Fibroblast of mammary gland (primary cell): ENCODE measurements around the gene PTPRK.

ENCODE experiments used
- DNase-seq: peaks from one replicate; pipeline ENCODE4 v3.0.0-alpha.2; 2010; ENCODE audit warnings: low read depth
- H3K4me3 ChIP-seq: 2 replicates; pipeline ENCODE4 v1.5.1; 2011; ENCODE audit warnings: low read depth, mild to moderate bottlenecking, low read length, moderate library complexity; ENCODE audit not compliant: control insufficient read depth
- TF ChIP-seq, protein P1 (sequence below): conservative IDR thresholded peaks from 2 replicates; pipeline ENCODE4 v1.5.1; 2011; ENCODE audit warnings: low read depth, low read length, inconsistent platforms; ENCODE audit not compliant: control insufficient read depth, insufficient read depth

PTPRK gene

DNA sequence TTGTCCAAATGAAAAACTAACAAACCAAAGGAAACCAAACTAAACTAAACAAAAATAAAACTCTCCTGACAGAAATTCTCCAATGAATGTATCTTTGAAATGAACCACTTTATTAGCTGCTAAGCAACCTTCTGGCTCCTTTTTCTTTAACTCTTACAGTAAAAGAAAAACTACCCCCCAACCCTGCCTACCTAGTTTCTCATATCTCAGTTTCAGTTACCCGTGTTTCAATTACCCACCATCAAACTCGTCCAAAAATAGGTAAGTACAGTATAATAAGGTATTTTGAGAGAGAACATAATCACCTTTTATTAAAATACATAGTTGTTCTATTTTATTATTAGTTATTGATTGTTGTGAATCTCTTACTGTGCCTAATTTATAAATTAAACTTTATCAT is 442.1 kb downstream of the PTPRK start:
- TF ChIP-seq, protein P1, sequence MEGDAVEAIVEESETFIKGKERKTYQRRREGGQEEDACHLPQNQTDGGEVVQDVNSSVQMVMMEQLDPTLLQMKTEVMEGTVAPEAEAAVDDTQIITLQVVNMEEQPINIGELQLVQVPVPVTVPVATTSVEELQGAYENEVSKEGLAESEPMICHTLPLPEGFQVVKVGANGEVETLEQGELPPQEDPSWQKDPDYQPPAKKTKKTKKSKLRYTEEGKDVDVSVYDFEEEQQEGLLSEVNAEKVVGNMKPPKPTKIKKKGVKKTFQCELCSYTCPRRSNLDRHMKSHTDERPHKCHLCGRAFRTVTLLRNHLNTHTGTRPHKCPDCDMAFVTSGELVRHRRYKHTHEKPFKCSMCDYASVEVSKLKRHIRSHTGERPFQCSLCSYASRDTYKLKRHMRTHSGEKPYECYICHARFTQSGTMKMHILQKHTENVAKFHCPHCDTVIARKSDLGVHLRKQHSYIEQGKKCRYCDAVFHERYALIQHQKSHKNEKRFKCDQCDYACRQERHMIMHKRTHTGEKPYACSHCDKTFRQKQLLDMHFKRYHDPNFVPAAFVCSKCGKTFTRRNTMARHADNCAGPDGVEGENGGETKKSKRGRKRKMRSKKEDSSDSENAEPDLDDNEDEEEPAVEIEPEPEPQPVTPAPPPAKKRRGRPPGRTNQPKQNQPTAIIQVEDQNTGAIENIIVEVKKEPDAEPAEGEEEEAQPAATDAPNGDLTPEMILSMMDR = no peak
- no peak for DNase-seq

DNA sequence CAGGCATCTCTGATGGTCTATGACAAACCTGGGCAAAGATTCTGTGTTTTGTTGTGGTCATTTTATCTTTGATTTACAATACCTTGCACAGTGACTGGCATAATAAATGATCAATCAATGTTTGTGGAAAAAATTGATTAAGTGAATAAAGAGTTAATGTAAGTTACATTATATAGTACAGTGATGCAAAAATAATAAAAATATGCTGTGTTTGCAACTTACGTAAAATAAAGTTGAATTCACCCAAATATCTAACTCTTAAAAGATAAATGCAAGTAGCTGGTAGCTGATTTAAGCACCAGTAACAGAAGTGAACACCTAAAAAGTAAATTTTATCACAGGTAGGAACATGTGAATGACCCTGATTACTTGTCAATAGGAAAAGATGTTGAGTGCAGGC is 443.6 kb downstream of the PTPRK start:
- TF ChIP-seq, protein P1 = no peak
- no peak overlapping the region for H3K4me3 ChIP-seq
- DNase-seq = no peak

More for the DNA sequence above, 442.1 kb downstream of the PTPRK start:
- no peak overlapping the region for H3K4me3 ChIP-seq

DNA sequence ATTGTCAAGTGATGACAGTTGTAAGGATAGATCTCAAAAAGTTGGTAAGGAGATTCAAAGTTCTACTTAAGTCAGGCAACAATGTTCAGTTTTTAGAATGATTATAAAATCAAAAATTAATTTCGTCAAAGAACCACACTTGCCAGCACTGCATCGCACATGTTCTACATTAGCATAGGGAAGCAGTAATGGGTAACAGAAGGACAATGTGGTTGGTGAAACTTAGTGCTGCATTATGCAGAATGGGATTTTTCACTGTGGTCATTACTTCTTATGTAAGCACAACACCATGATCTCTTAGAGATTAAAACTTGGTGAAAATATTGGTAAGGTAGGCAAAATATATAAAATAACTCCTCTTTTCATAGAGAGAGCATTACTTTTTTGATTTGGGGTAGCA is 445.8 kb downstream of the PTPRK start:
- TF ChIP-seq, protein P1 = no peak
- no peak for DNase-seq
- no peak overlapping the region for H3K4me3 ChIP-seq

DNA sequence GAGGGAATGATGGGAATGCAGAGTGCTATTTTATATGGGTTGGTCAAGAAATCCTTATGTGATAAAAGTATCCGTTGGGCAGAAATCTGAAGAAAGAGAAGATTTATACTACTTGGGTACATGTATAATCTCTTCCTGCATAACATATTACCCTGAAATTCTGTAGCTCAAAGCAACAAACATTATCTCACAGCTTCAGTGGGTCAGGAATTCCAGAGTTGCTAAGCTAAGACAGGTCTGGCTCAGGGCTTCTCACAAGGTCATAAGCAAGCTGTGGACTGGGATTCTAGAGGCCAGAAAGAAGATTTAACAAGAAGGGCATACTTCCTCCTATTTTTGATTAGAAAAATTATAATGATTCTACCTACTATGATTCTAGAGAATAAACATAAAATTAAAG is 447.0 kb downstream of the PTPRK start:
- H3K4me3 ChIP-seq = no peak overlapping the region
- TF ChIP-seq, protein P1 = no peak

DNA sequence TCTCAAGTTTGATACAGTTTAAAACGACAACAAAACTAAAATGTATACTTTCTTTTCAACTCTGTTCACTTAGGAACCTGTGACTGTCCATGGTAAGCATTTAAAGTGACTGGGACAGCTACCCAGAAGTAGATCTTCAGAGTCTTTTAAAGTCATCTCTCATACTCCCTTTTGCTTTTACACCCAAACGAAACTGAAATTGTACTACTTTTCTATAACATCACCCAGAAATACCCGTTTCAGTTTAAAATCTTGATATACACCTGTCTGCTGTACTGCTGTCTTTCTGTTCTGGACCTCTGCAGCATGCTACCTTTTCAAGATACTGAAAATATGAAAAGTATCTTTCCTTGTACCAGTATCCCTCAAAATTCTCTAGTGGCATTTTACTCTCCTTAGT is 449.2 kb downstream of the PTPRK start:
- TF ChIP-seq, protein P1 = no peak
- no peak for DNase-seq
- no peak overlapping the region for H3K4me3 ChIP-seq

More for the DNA sequence above, 447.0 kb downstream of the PTPRK start:
- no peak for DNase-seq

DNA sequence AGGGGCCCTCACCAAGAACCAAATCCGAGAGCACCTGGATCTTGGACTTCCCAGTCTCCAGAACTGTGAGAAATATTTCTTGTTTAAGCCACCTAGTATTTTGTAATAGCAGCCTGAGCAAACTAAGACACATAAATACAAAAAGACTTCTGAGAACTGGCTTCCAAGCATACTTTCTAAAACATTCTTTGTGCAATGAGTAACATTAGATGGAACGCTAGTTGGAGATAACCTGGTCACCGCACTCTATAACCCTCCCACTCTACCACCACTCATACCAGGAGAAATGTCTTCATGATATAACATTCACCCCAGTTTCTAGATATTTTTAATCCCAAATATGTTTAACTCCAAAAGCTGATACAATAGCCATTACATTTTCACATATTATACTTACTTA is 450.0 kb downstream of the PTPRK start:
- TF ChIP-seq, protein P1 = no peak
- DNase-seq = no peak

DNA sequence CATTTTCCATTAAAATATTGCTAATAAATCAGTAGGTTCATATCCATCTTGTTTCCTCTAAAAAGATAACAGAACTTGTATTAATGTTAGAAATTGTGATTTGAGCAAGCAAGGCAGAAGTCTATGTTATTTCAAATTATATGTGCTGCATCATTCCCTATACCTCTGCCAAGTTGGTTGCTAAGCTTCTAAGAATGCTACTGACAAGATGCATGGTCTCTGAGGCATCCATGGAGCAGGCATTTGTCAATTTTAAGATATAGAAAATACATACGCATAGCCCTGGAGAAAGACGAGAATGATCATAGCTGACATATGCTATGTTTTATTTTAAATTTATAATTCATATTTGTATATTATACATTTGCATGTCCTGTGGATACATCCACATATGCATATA is 451.2 kb downstream of the PTPRK start:
- peak; percentile 74 for DNase-seq
- TF ChIP-seq, protein P1 = no peak

More for the DNA sequence above, 450.0 kb downstream of the PTPRK start:
- H3K4me3 ChIP-seq = no peak overlapping the region

More for the DNA sequence above, 451.2 kb downstream of the PTPRK start:
- no peak overlapping the region for H3K4me3 ChIP-seq
